NCI-H446 treated with DMSO at 0.1 percent for 48 hours (cell line): ENCODE data around the gene LCE2A.

Experiments used
- DNase-seq: peaks from one replicate; lab custom pipeline; 2025; lab: John Stamatoyannopoulos, UW

Gene LCE2A

GRCh38 chr1:152743371-152744145 is 45.4 kb downstream of the LCE2A start:
- DNase-seq, result no peak

- DNase-seq, result no peak
Measured at GRCh38 chr1:152745289-152745704, 47.2 kb downstream of the LCE2A start.

DNA sequence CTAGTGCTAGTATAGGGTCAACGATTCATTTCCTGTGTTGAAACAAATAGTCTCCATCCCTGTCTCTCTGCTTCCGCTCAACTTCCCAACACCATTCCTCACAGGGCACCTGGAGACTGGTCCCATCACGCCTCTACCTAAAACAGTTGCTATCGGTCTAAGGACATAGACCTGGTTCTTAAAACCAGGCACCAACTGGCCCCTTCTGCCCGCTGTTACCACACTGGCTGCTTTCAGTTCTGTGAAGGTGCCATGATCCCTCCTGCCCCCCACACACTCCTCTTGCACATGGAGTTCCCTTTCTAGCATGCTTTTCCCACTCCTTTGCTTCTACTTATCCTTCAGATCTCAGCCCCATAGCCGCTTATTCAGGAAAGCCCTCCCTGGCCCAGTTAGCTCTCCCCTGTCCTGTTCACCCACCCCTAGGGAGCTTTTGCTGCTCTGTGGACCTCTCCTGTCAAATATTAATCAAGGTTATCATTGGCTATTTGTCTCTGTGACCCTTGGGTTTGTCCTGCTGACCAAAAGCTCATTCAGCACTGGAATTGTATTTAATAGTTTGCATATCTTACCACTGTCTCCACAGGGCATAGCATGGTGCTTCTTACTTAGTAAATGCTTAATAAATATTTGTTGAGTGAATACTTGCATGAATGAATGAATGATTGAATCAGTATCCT is 47.8 kb downstream of the LCE2A start:
- no peak for DNase-seq

DNA sequence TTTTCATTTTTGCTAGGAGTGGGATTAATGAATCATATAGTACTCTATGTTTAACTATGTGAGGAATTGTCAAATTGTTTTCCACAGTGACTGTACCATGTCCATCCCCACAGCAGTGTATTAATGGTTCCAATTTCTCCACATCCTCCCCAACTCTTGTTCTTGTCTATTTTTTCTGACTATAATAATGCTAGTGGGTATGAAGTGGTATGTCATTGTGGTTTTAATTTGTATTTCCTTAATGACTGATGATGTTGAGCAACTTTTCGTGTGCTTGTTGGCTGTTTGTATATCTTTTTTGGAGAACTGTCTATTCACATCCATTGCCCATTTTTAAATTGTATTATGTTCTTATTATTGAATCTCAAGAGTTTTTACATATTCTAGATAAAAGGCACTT is 49.7 kb downstream of the LCE2A start:
- DNase-seq, result no peak
